ENCODE measurements around the gene SYNPO2.
"Not testable (repeated sequence)": the region's sequence is repeated elsewhere in the genome, so short reads cannot be mapped to it uniquely, and the experiment has no call there.

Gene SYNPO2

DNA sequence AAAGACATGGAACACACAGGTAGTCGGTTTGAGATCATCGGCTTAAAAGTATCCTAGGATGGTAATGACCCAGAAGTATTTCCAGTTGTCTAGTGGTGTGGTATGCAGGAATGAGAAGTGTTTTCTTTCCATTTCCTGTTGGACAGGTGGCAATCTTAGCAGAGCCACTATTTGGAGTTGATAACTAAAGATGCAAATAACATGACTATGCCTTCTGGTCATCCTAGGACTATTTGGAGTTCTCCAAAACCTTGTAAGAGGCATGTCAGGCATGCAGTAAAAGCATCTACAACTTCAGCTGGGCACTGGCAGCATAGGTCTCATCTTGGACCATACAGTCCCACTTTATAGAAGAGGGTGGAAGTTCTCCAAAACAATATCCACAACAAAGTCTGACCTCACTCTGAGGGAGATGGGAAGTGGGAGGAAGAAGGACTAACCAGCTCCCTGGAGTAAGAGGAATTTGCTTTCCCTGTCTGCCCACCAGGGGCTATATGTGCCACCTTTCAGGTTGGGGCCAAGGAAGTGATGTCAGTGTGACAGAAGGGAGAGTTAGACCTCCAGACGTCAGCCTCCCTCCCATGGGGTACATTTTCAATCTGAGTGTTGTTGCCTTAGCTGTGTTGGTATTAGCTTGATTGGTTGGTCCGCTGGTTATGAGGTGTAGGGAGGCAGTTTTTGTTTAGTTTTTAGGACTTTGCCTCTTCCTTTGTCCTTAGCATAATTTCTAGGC lies 145.8 kb downstream of the SYNPO2 start:
- no peak for DNase-seq

DNA sequence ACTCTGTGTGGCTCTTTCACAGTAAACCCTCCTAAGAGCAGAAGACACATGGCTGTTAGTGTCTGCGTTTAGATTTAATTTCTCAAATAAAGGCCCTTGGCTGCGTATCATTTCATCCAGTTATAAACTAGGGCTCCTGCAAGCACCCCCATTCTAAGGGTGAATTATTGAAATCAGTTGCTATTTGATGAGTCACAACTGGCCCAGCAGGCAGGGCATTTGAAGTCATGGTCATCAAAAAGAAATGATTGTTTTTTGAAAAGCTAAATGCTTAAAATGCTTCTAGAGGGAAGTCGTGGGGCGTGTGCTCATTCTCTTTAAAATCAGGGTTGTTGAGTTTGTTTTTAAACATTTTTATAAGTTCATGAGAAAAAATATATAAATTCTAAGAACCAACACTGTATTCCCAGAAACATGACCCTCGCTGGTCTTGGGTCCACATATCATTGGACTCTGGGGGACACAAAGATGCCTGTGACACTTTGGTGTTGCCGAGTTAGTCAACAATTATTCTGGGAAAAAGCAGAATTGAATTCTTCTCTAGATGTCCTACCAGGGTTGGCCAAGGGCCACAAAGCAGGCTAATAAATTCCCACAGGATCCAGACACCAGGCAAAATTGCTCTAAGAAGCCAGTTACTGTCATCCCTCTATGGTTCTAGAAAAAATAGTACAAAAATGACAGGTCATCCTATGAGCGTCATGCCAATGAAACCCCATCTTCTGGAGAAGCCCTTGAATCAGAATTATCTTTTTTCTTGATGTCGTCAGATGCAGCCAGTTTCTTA lies 147.5 kb downstream of the SYNPO2 start:
- DNase-seq: no peak

DNA sequence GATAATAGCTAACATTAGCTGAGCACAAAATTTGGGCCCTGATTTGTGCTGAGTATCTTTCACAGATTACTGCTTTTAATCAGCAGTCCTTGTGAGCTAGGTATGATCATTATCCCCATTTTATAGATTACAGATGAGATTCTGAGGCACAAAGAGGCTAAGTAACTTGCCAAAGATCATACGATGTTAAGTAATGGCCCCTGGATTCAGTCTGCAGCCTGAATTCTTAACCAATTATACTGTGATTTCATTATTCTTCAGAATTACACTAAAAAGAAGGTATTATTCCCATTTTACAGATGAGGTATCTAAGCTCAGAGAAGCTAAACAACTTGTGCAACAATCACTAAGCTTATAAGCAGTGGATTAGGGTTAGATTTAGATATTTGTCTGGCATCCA lies 149.1 kb downstream of the SYNPO2 start:
- no peak for DNase-seq

DNA sequence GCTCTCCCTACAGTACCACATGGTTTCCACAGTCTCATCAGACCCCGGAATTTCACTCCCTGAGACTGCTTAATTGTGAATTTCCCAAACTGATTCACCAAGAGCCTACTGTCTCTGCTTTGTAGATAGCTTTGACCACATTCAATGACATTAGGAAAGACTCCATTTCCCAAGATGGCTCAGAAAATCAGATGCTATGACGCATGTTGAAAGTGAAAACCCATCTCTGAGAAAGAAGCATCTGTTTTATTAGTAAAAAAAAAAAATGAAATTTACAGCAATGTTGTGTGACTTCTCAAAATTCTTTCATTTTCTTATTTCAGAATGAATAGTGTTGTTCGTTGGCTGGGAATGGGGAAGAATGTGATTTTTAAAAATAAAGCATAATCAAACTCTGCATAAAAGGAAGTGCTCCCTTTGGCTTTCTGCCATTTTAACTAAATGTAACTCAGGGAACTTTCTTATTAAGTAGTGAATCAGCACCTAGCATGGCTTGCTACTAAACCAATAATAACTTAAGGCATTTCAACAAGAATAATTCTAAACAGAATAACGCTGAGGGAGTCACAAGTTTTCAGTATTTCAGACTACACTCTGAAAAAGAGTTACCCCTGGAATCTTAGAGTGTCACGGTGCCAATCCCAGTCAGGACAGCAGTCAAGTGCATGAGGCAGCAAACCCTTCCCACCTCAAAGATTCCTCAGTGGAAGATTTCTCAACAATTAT lies 149.6 kb downstream of the SYNPO2 start:
- no peak for DNase-seq

DNA sequence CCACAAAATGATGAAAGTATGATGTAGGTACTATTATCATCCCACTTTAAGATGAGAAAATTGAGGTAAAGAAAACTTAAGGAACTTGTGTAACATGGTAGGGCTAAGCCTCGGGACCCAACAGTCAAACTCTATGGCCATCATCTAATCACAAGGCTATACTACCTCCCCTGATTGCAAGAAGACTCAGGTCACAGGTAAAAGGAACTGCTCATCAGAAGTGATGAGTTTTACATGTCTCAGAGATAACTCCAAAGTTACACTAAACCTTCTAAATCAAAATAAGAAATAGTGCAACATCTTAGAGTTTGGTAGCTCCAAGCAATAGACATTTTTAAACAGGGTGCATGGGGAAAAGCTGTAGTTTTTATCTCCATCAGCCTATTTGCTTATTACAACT lies 150.5 kb downstream of the SYNPO2 start:
- DNase-seq: no peak

DNA sequence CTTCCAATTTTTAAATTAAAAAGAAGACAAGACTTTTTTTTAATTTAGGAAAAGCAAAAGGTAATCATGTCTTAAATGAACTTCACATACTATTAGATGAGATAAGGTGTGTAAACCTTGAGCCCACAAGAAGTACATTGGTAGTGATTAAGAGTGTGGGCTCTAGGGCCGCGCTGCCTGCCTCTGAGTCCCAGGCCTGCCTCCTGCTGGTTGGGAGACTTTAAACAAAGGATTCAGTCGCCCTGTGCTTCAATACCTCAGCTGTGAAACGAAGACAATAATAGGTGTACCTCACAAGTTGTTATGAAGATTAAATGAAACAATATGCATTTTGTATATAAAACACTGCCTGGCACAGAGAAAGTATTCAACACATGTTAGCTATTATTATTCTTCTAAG lies 151.1 kb downstream of the SYNPO2 start:
- DNase-seq: no peak

DNA sequence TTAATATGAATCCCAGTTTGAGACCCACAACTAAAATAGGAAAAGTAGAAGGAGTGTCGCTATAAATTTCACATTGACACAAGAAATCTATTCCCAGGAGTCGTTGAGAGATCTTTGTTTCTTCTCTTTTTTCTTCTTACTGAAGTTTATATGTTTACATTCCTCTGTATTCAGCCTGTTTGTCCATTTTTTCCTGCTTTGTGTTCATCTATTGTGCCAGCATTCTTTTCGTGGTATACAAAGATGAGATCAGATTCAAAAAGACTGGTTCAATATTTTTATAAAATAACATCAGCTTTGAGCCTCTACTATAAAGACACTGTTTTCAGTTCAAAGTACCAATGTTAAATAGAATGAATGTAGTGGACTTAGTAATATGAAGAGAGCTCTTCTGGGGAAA lies 151.6 kb downstream of the SYNPO2 start:
- DNase-seq: no peak

DNA sequence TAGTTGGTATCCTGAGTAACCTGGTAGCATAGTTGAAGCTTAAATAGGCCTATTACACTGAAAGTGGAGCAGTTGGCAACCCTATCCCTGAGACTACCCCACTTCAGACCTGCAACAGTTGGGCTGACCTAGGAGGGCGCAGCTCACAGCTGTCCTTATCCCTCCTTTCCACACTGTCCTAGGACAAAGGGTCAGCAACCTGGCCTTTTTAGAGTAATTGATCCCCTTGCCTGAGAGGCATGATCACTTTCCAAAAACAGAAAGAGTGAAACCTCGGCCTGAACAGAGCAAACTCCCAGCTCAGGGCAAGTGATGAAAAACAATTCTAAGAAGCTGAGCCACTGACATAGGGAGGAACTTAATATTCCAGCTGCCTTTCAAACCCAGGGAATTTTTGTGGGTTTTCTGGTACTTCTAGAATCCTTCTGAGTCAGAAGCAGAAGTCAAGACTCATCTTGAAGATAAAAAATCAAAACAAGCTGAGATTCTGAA lies 152.1 kb downstream of the SYNPO2 start:
- no peak for DNase-seq

DNA sequence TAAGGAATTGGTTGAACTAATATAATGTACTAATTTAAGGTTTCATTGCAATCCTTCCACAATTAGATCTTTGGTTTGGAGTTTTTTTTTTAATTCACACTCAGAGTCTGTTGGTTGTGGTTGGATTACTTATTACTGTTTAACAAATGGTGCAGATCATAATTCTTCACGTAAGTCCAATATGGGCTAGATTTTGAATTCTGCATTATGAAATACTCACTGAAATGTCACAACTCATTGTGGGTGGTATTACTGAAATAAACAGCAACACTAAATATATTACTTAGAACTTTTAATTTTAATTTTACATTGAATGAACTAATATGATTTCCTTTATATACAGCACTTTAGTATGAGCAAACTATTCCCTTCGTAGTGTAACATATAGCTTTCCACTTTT lies 152.7 kb downstream of the SYNPO2 start:
- DNase-seq: no peak

DNA sequence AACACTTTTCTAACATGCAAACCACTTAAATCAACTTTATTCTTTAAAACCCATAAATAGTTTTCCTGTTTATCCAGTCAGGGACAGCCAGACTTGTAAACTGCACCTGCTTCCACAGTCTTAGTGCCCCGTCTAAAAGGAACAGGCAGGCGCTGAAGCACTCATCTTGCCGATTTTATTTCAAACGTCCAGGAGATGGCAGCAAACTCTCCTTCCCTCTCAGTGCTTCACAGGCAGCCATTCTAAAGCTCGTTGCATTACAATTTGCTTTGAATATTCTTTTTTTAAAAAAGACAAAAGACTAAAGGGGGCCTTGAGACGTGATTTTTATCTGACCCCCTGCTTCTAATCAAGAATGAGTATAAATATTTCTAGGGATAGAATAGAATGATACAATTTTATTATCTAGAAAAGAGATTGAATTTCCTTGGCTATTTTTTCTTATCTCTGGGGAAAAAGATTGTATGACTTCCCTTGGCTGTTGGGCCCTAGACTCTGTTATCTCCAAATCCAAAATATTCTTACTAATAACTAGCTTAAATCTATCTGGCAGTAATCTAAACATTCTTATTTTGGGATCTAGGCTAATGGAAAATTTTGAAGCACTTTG lies 153.4 kb downstream of the SYNPO2 start:
- DNase-seq: peak; percentile 65

DNA sequence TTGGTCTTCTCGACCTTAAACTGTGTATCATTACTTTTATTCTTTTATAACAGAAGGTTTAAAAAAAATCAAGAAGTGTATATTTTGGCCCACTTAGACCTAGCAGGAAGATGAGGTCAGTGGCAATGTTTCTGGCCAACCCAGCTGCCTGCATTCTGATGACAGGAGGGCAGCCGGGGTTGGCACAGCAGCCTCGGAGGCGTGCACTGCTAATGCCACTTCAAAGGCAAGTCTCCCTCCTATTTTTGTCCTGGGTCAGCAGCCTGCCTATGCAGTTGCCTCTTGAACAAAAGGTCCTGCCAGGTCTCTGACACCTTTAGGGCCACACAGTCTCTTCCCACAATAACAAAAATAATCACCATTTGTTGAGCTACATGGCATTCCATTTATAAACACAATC lies 157.6 kb downstream of the SYNPO2 start:
- DNase-seq: no peak

DNA sequence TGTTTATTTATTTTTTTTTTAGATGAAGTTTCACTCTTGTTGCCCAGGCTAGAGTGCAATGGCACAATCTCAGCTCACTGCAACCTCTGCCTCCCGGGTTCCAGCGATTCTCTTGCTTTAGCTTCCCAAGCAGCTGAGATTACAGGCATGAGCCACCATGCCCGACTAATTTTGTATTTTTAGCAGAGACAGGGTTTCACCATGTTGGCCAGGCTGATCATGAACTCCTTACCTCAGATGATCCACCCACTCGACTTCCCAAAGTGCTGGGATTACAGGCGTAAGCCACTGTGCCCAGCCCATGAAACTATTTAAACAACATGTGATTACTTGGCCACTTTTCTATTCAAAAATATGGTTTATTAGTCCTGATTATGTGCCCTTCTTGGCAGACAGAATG lies 158.4 kb downstream of the SYNPO2 start:
- DNase-seq: not testable (repeated sequence)

DNA sequence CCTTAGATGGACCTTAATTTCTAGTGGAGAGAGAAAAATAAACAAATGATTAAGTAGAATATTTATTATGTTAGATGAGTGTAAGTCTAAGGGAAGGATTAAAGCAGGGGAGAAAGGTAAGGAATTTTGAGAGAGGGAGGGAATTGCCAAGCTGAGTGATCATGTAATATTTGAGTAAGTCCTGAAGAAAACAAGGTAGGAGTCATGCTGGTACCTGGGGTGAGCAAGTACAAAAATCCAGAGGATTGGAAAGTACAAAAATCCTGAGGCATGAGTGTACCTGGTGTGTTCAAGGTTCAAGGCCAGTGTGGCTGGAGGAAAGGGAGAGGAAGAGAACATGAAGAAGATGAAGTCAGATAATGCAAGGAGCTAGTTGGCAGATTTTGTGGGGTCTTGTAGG lies 159.8 kb downstream of the SYNPO2 start:
- no peak for DNase-seq

DNA sequence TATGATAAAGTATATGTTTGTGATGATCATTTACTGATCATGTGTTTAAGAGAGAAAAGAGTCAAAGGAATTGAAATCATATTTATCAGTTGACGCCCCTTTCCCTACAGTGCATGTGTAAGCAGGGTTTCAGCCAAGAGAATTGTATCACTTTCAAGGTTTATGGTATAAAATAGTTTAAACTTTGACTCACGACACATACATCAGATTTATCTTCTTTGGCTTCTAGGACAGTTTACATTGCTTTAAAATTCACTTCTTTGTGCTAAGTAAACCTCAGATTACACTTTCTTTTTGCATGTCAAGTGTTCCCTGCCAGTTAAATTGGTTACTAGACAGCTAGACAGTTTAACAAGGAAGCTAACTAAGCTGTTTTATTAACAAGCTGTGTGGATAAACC lies 160.7 kb downstream of the SYNPO2 start:
- no peak for DNase-seq

DNA sequence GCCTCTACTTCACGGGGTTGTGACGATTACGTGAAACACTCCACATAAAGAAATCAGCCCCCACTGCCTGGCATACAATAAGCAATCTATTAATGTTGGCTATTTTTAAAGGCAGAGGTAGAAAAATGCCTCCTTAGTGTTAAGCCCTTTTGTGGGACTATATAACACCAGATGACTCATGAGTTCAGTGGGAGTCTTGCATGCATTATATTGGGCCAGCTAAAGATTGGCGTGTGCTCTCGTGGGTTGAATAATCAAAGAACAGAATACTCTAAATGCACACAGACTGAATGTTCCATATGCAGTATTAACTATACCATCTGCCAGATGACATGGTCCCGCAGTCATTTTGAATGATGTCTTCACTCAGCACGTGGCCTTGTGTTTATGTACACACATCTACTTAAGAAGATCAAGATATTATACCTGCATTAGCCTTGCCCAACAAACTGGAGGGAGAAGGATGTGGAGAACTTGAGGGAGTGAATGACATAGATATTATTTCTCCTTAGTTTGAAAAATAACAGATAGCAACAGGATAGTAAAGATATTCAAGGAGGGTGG lies 162.0 kb downstream of the SYNPO2 start:
- no peak for DNase-seq

DNA sequence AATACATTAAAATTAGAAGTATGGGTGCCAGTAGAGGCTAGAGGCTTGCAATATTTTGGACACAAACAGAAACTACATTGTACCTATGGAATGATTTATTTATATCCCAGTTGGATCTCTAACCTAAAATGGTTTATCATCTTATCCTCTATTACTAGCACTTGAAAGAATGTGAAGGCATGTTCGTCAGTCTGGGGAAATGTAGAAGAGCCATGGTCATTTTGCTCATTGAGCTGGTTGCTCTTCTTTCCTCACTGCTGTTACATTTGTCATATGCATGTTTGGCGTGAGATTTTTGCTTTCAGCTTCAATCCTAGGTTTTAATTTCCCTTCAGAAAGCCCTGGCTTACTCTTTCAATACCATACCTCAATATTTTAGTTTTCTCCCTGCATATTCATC lies 164.6 kb downstream of the SYNPO2 start:
- no peak for DNase-seq

DNA sequence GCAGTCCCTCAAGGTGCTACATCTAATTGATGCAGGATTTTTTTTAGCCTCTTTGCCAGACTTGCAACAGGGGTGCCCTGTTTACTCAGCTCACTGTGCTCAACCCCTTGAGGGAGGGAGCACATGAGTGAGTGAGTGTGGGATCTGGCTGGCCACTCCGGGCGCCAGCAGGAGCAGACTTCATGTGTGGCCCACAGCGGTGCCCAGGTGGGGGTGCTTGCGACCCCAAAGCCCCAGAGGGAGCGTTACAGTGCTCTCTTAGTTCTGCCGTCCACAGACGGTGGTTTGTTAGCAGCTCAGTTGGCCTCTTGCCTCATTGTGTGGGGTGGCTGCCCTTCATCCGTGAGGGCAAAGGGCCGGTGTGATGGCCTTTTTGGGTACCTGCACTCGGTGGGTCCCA lies 165.3 kb downstream of the SYNPO2 start:
- no peak for DNase-seq

DNA sequence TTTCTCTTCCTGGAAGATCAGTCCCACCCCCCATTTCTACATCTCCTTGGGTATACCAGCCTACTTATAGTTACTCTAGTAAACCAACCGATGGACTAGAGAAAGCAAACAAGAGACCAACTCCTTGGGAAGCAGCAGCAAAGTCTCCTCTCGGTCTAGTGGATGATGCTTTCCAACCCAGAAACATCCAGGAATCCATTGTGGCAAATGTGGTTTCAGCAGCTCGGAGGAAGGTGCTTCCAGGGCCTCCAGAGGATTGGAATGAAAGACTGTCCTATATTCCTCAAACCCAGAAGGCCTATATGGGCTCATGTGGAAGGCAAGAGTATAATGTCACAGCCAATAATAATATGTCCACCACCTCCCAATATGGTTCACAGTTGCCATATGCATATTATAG lies 168.8 kb downstream of the SYNPO2 start:
- DNase-seq: no peak

DNA sequence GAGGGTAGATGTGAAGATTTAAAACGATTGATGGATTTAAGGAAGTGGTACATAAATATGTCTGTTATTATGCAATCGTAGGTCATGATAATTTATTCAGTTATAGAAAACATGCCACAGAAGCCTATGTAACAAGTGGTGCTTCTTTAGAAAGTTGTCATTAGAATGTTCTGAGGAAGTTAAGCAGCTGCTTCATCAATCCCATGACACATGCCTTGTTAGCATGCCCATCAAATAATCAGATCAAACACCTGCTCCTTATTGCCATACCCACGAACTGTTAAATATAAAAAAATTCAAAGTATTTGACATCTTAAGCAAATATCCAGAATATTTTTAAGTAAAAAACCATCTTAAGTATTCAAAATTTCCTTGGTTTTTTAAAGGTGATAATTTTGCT lies 170.6 kb downstream of the SYNPO2 start:
- no peak for DNase-seq

DNA sequence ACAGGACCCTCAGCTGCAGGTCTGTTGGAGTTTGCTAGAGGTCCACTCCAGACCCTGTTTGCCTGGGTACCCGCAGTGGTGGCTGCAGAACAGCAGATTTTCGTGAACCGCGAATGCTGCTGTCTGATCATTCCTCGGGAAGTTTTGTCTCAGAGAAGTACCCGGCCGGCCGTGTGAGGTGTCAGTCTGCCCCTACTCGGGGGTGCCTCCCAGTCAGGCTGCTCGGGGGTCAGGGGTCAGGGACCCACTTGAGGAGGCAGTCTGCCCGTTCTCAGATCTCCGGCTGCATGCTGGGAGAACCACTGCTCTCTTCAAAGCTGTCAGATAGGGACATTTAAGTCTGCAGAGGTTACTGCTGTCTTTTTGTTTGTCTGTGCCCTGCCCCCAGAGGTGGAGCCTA lies 178.5 kb downstream of the SYNPO2 start:
- not testable (repeated sequence) for DNase-seq

DNA sequence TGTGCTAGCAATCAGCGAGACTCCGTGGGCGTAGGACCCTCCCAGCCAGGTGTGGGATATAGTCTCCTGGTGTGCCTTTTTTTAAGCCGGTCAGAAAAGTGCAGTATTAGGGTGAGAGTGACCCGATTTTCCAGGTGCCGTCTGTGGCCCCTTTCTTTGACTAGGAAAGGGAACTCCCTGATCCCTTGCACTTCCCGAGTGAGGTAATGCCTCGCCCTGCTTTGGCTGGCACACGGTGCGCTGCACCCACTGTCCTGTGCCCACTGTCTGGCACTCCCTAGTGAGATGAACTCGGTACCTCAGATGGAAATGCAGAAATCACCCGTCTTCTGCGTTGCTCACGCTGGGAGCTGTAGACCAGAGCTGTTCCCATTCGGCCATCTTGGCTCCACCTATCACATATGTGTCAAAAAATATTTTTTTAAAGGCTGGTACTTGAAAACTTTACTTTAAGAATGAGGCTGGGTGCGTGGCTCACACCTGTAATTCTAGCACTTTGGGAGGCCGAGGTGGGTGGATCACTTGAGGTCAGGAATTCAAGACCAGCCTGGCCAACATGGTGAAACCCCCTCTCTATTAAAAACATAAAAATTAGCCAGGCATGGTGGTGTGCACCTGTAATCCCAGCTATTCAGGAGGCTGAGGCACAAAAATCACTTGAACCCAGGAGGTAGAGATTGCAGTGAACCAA lies 179.2 kb downstream of the SYNPO2 start:
- DNase-seq: not testable (repeated sequence)

DNA sequence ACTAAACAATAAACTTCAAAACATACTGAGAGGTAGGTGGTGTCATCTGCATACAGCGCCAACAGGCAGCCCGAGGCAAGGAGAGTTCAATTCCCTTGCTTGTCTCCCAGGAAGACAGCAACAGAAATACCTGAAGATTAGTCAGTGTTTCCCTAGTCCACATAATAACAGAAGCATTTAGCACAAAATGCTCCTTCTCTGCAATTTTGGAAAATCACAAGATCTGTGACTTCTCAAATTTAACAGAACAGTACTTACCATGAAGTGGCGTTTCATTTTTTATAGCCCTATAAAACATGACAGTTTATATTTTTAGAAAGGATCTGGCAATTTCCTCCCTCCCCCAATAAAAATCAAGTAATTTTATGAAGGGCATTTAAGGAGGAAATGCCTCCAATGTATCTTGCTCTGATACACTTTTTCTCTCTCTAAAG lies 179.9 kb downstream of the SYNPO2 start:
- DNase-seq: no peak
